Measurements from ENCODE around the gene VARS1. TPM values are rescaled to one million over a fixed set of nuclear protein-coding genes. Genes with fewer than 3 reads are reported as not detected.
"Not testable (repeated sequence)": the region's sequence is repeated elsewhere in the genome, so short reads cannot be mapped to it uniquely, and the experiment has no call there.

Gene VARS1
- total and polyA plus RNA-seq, 8 donors = 11.0 to 56.5 (median 25.9) TPM

DNA sequence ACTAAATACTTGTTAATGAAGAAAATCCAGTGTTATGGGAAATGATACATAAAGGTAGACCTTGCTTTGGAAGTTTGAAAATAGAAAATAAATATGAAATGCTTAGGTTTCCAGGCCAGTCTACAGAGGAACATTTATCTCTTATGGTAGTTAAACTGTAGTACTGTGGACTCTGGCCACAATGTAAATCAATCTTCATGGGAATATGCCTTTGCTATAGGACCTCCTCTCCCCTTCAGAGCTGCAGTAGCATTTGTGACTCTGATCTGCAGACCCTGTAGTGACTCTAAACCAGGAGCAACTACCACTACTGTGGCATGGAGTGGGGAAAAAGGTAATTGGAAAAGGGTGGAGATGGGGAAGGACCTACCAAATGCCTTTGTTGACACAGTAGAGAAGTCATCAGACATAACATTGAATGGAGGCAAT lies 24.3 kb upstream of the VARS1 start:
- H3K27ac ChIP-seq = peak overlapping the region; percentile 77 to 99 (median 98)
- peaks cover 48 to 72% (median 65%) of the 10 kb centered on the region in 4 donors for H3K4me1 ChIP-seq
- H3K36me3 ChIP-seq = no peaks in the 10 kb centered on the region
- DNase-seq = peak in 1 of 2 donors; percentile 46
- intact Hi-C loops (cut with DNase I; ENCODE audit: low total_unique reads) = no loop called here
- H3K4me3 ChIP-seq = peak overlapping the region in 1 of 4 donors; percentile 47
- no peaks in the 10 kb centered on the region for H3K9me3 ChIP-seq
- TF ChIP-seq, protein P1, sequence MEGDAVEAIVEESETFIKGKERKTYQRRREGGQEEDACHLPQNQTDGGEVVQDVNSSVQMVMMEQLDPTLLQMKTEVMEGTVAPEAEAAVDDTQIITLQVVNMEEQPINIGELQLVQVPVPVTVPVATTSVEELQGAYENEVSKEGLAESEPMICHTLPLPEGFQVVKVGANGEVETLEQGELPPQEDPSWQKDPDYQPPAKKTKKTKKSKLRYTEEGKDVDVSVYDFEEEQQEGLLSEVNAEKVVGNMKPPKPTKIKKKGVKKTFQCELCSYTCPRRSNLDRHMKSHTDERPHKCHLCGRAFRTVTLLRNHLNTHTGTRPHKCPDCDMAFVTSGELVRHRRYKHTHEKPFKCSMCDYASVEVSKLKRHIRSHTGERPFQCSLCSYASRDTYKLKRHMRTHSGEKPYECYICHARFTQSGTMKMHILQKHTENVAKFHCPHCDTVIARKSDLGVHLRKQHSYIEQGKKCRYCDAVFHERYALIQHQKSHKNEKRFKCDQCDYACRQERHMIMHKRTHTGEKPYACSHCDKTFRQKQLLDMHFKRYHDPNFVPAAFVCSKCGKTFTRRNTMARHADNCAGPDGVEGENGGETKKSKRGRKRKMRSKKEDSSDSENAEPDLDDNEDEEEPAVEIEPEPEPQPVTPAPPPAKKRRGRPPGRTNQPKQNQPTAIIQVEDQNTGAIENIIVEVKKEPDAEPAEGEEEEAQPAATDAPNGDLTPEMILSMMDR (IDR thresholded peaks at IDR 0.05) = no peak
- H3K27me3 ChIP-seq = no peaks in the 10 kb centered on the region

DNA sequence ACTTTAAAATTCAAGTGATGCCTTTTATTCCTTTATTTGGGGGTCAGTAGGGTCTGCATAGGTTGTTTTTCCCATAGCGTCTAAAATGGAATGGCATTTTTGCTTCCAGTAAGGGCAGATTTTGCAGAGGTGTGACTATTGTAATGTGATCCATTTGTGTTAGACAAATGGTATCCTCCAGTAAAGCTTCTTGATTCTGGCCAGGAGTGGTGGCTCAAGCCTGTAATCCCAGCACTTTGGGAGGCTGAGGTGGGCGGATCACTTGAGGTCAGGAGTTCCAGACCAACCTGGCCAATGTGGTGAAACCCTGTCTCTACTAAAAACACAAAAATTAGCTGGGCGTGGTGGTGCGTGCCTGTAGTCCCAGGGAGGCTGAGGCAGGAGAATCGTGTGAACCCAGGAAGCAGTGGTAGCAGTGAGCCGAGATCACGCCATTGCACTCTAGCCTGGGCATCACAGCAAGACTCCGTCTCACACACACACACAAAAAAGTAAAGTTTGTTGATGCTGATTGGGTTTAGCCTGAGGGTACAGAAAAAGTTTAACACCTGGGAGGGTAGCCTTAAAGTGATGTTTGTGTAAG lies 22.5 kb upstream of the VARS1 start:
- H3K27me3 ChIP-seq; H3K9me3 ChIP-seq; intact Hi-C loops (cut with DNase I; ENCODE audit: low total_unique reads); H3K36me3 ChIP-seq; DNase-seq: not testable (repeated sequence)
- Histone ChIP-seq H3K27ac (peak overlapping the region; percentile 89 to 99 (median 98)), H3K4me3 (peak overlapping the region; percentile 47 to 60 (median 51)), H3K4me1 (peaks cover 40 to 69% (median 58%) of the 10 kb centered on the region in 4 donors)
- WGBS, 5 donors = 27 to 52% (median 35%) methylated on average over 8 of the region's 8 CpGs

DNA sequence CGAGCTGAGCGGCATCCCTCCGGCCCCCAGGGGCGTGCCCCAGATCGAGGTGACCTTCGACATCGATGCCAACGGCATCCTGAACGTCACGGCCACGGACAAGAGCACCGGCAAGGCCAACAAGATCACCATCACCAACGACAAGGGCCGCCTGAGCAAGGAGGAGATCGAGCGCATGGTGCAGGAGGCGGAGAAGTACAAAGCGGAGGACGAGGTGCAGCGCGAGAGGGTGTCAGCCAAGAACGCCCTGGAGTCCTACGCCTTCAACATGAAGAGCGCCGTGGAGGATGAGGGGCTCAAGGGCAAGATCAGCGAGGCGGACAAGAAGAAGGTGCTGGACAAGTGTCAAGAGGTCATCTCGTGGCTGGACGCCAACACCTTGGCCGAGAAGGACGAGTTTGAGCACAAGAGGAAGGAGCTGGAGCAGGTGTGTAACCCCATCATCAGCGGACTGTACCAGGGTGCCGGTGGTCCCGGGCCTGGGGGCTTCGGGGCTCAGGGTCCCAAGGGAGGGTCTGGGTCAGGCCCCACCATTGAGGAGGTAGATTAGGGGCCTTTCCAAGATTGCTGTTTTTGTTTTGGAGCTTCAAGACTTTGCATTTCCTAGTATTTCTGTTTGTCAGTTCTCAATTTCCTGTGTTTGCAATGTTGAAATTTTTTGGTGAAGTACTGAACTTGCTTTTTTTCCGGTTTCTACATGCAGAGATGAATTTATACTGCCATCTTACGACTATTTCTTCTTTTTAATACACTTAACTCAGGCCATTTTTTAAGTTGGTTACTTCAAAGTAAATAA lies 21.8 kb upstream of the VARS1 start:
- H3K27me3 ChIP-seq; H3K36me3 ChIP-seq; intact Hi-C loops (cut with DNase I; ENCODE audit: low total_unique reads); H3K9me3 ChIP-seq; DNase-seq: not testable (repeated sequence)
- Histone ChIP-seq H3K27ac (peak overlapping the region; percentile 79 to 99 (median 98)), H3K4me3 (peak overlapping the region; percentile 47 to 60 (median 51)), H3K4me1 (peaks cover 36 to 62% (median 53%) of the 10 kb centered on the region in 4 donors)
- 19 to 36% (median 27%) methylated on average over 13 to 18 of the region's 37 CpGs for WGBS, 5 donors

DNA sequence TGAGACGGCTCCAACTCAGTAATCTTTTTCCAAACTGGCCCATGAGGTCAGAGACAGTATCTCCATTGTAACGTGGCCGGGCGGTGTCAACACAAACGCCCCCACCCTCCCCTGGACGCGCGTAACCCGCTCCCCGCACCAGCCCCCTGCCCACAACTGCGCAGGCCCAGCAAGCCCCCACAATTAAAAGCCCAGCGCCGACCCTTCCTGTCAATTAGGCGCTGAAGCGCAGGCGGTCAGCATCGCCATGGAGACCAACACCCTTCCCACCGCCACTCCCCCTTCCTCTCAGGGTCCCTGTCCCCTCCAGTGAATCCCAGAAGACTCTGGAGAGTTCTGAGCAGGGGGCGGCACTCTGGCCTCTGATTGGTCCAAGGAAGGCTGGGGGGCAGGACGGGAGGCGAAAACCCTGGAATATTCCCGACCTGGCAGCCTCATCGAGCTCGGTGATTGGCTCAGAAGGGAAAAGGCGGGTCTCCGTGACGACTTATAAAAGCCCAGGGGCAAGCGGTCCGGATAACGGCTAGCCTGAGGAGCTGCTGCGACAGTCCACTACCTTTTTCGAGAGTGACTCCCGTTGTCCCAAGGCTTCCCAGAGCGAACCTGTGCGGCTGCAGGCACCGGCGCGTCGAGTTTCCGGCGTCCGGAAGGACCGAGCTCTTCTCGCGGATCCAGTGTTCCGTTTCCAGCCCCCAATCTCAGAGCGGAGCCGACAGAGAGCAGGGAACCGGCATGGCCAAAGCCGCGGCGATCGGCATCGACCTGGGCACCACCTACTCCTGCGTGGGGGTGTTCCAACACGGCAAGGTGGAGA lies 19.7 kb upstream of the VARS1 start, which contains the start of the genes HSPA1A and HSPA1L:
Gene HSPA1A, plus strand, starts transcription at position 519 of the 814 bp plus-strand sequence. Its CDS starts 214 bp downstream, at position 733.
Gene HSPA1L, minus strand, starts transcription at position 259 of the 814 bp plus-strand sequence. CDS start 3,311 bp downstream, outside the sequence.
- 0 to 2% (median 1%) methylated on average over 31 to 56 of the region's 56 CpGs for WGBS, 5 donors
- DNase-seq = peak; percentile 95 to 97
- TF ChIP-seq, protein P1 (IDR thresholded peaks at IDR 0.05) = no peak
- TF ChIP-seq POLR2A (IDR thresholded peaks at IDR 0.05) = peak in 3 of 4 donors; percentile 78 to 99 (median 98)
- peak; percentile 100 for TF ChIP-seq POLR2AphosphoS5 (IDR thresholded peaks at IDR 0.05)
- no peak for TF ChIP-seq EP300 (IDR thresholded peaks at IDR 0.05)
- intact Hi-C loops (cut with DNase I; ENCODE audit: low total_unique reads) = no loop called here
- peaks cover 27 to 47% (median 39%) of the 10 kb centered on the region in 4 donors for H3K4me1 ChIP-seq
- no peaks in the 10 kb centered on the region for H3K36me3 ChIP-seq
- H3K9me3 ChIP-seq = no peaks in the 10 kb centered on the region
- peak within 1 kb of the TSS; percentile 53 to 63 (median 56) for H3K4me3 ChIP-seq
- H3K27me3 ChIP-seq = no peaks in the 10 kb centered on the region
- peak within 1 kb of the TSS; percentile 89 to 100 (median 99) for H3K27ac ChIP-seq

DNA sequence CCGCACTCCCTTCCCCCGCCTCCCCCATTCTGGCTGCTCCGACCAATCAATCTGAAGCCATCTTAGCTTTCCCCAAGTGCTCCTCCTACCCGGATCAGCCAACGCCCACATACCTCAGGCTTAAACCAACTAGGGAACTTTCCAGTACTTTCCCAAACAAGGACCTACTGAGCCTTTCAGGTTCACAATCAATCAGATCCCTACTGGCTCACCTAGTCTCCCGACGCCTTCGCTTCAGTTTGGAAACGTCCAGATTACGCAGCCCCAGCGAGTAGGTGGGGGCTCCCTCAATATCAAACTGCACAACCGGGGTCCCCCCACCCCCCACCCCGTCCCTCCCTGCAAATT lies 19.1 kb upstream of the VARS1 start:
- peak; percentile 94 to 99 for DNase-seq
- Histone ChIP-seq H3K27ac (peak overlapping the region; percentile 89 to 100 (median 99)), H3K4me3 (peak overlapping the region; percentile 53 to 63 (median 56)), H3K4me1 (peaks cover 21 to 41% (median 34%) of the 10 kb centered on the region in 4 donors), H3K36me3 (no peaks in the 10 kb centered on the region), H3K27me3 (no peaks in the 10 kb centered on the region), H3K9me3 (no peaks in the 10 kb centered on the region)
- TF ChIP-seq, protein P1 (IDR thresholded peaks at IDR 0.05) = no peak
- TF ChIP-seq EP300 (IDR thresholded peaks at IDR 0.05) (no peak), POLR2AphosphoS5 (IDR thresholded peaks at IDR 0.05) (peak; percentile 95 to 98 (median 97)), POLR2A (IDR thresholded peaks at IDR 0.05) (peak in 1 of 4 donors; percentile 10)
- 0% methylated on average over 12 to 13 of the region's 13 CpGs for WGBS, 5 donors
- intact Hi-C loops (cut with DNase I; ENCODE audit: low total_unique reads) = no loop called here
